WTC11 (cell line): ENCODE data around the gene GALNT15.

ENCODE experiments used
- ESRRA ChIP-seq: sonication (generic); formaldehyde crosslinking; IDR thresholded peaks from 2 replicates; pipeline ENCODE4 v1.8.1; 2022; ENCODE audit warnings: mild to moderate bottlenecking, missing genetic modification reagents, borderline replicate concordance
- HMGXB4 ChIP-seq: sonication (generic); formaldehyde crosslinking; IDR thresholded peaks from 2 replicates; pipeline ENCODE4 v1.8.1; 2023; ENCODE audit warnings: mild to moderate bottlenecking, moderate library complexity, missing genetic modification reagents
- IRF2 ChIP-seq: sonication (generic); formaldehyde crosslinking; IDR thresholded peaks from 2 replicates; pipeline ENCODE4 v1.8.0; 2022; ENCODE audit warnings: low read depth, missing genetic modification reagents, borderline replicate concordance
- JAZF1 ChIP-seq: fragments of 250-450 bp; sonication (Bioruptor Pico); IDR thresholded peaks from 2 replicates; pipeline ENCODE4 v1.9.0; 2021; ENCODE audit warnings: moderate library complexity, mild to moderate bottlenecking, inconsistent platforms
- NR3C1 ChIP-seq: sonication (generic); formaldehyde crosslinking; conservative IDR thresholded peaks from 2 replicates; pipeline ENCODE4 v1.8.1; 2023; ENCODE audit warnings: low read depth, mild to moderate bottlenecking, missing genetic modification reagents
- SP1 ChIP-seq: sonication (generic); formaldehyde crosslinking; conservative IDR thresholded peaks from 2 replicates; pipeline ENCODE4 v1.8.1; 2022; ENCODE audit warnings: missing genetic modification reagents
- TEAD4 ChIP-seq: sonication (generic); formaldehyde crosslinking; IDR thresholded peaks from 2 replicates; pipeline ENCODE4 v1.8.0; 2022; ENCODE audit warnings: mild to moderate bottlenecking, missing genetic modification reagents
- USF2 ChIP-seq: sonication (generic); formaldehyde crosslinking; IDR thresholded peaks from 2 replicates; pipeline ENCODE4 v1.8.1; 2023; ENCODE audit warnings: mild to moderate bottlenecking, missing genetic modification reagents, moderate library complexity
- TF ChIP-seq, protein P1 (sequence below): fragments of 200-600 bp; IDR thresholded peaks from 2 replicates; pipeline ENCODE4 v1.8.0; 2022; ENCODE audit warnings: antibody characterized with exemption
- TF ChIP-seq, protein P2 (sequence below): sonication (generic); formaldehyde crosslinking; IDR thresholded peaks from 2 replicates; pipeline ENCODE4 v1.8.0; 2022; ENCODE audit warnings: mild to moderate bottlenecking, missing genetic modification reagents
- TF ChIP-seq, protein P3 (sequence below): sonication (generic); formaldehyde crosslinking; IDR thresholded peaks from 2 replicates; pipeline ENCODE4 v1.8.0; 2022; ENCODE audit warnings: mild to moderate bottlenecking, missing genetic modification reagents

DNA sequence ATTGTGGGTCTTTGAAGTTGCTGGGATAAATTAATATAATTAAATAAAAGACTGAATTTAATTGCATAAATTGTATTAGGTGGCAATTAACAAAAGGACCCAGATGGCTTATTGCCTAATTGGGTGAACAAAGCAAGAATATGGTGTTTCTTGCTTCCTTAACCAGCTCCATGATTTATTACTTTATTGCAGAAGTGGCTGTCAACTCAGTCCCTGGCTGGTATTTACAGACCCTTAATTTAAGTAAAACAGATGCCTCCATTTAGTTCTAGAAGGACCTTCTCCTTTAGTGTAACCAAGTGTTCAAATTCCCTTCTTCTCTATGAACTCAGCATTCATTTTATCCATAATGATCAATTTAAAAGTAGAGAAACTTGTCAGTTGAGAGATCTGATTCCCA is 55.2 kb downstream of the GALNT15 start:
- TF ChIP-seq, protein P1, sequence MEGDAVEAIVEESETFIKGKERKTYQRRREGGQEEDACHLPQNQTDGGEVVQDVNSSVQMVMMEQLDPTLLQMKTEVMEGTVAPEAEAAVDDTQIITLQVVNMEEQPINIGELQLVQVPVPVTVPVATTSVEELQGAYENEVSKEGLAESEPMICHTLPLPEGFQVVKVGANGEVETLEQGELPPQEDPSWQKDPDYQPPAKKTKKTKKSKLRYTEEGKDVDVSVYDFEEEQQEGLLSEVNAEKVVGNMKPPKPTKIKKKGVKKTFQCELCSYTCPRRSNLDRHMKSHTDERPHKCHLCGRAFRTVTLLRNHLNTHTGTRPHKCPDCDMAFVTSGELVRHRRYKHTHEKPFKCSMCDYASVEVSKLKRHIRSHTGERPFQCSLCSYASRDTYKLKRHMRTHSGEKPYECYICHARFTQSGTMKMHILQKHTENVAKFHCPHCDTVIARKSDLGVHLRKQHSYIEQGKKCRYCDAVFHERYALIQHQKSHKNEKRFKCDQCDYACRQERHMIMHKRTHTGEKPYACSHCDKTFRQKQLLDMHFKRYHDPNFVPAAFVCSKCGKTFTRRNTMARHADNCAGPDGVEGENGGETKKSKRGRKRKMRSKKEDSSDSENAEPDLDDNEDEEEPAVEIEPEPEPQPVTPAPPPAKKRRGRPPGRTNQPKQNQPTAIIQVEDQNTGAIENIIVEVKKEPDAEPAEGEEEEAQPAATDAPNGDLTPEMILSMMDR = no peak
- no peak for TF ChIP-seq ESRRA (CRISPR knock-in tag)
- TF ChIP-seq TEAD4 (CRISPR knock-in tag) = no peak
- no peak for TF ChIP-seq HMGXB4 (CRISPR knock-in tag)
- no peak for TF ChIP-seq JAZF1 (CRISPR knock-in tag)
- no peak for TF ChIP-seq SP1 (CRISPR knock-in tag)
- no peak for TF ChIP-seq USF2
- TF ChIP-seq, protein P2, sequence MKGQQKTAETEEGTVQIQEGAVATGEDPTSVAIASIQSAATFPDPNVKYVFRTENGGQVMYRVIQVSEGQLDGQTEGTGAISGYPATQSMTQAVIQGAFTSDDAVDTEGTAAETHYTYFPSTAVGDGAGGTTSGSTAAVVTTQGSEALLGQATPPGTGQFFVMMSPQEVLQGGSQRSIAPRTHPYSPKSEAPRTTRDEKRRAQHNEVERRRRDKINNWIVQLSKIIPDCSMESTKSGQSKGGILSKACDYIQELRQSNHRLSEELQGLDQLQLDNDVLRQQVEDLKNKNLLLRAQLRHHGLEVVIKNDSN (CRISPR knock-in tag) = no peak
- TF ChIP-seq, protein P3, sequence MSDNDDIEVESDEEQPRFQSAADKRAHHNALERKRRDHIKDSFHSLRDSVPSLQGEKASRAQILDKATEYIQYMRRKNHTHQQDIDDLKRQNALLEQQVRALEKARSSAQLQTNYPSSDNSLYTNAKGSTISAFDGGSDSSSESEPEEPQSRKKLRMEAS (CRISPR knock-in tag) = no peak
- no peak for TF ChIP-seq IRF2 (CRISPR knock-in tag)
- TF ChIP-seq NR3C1 = no peak
